GM19468 (cell line): ENCODE measurements around the gene LAMA5.

Experiments
- ATAC-seq: cut with Tn5 transposase; IDR thresholded peaks from one replicate; pipeline ENCODE4 v1.9.1; 2021; ENCODE audit warnings: mild to moderate bottlenecking, moderate library complexity, moderate number of reproducible peaks; ENCODE audit not compliant: unreplicated experiment; ENCODE audit errors: extremely low read depth

Gene LAMA5, protein sequence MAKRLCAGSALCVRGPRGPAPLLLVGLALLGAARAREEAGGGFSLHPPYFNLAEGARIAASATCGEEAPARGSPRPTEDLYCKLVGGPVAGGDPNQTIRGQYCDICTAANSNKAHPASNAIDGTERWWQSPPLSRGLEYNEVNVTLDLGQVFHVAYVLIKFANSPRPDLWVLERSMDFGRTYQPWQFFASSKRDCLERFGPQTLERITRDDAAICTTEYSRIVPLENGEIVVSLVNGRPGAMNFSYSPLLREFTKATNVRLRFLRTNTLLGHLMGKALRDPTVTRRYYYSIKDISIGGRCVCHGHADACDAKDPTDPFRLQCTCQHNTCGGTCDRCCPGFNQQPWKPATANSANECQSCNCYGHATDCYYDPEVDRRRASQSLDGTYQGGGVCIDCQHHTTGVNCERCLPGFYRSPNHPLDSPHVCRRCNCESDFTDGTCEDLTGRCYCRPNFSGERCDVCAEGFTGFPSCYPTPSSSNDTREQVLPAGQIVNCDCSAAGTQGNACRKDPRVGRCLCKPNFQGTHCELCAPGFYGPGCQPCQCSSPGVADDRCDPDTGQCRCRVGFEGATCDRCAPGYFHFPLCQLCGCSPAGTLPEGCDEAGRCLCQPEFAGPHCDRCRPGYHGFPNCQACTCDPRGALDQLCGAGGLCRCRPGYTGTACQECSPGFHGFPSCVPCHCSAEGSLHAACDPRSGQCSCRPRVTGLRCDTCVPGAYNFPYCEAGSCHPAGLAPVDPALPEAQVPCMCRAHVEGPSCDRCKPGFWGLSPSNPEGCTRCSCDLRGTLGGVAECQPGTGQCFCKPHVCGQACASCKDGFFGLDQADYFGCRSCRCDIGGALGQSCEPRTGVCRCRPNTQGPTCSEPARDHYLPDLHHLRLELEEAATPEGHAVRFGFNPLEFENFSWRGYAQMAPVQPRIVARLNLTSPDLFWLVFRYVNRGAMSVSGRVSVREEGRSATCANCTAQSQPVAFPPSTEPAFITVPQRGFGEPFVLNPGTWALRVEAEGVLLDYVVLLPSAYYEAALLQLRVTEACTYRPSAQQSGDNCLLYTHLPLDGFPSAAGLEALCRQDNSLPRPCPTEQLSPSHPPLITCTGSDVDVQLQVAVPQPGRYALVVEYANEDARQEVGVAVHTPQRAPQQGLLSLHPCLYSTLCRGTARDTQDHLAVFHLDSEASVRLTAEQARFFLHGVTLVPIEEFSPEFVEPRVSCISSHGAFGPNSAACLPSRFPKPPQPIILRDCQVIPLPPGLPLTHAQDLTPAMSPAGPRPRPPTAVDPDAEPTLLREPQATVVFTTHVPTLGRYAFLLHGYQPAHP (N-terminal part only)

GRCh38 chr20:62367136-62367632, at the start of gene LAMA5:
Gene LAMA5 (minus strand): TSS chr20:62367312. CDS start chr20:62367245, 67 bp downstream.
- ATAC-seq: no peak

DNA sequence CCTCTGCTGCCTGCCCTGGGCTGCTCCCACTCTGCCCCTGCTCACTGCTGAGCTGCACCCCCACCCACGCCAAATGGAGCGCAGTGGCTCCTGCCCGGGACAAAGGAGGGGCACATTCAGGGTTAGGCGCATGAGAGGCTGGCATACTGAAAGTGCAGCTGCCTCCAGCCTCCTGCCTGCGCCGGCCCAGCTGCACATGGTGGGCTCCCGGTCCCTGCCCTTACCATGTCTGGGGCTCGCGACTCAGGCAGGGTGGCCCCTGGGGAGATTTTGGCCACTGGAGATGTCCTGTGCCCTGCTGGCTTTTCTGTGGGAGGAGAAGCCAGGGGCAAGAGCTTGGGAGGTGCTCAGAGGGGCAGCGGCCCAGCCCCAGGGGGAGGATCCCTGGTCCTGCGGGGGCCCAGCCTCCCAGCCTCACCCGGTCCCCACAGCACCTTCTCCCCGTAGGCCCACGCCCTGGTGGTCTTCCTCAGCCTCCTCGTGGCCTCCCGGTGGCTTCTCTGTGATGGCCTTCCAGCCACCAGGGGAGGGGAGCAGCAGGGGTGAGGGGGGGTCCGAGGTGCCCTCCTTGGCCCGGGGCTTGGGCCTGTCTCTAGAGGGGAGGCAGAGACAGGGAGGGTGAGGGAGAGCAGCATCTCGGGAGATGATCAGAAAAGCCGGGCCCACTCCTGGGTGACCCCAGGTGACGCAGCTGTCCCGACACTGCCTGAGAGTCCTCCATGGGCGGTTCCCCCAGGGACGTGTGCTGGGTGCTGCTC, 48.4 kb upstream of the LAMA5 start:
- ATAC-seq: no peak

DNA sequence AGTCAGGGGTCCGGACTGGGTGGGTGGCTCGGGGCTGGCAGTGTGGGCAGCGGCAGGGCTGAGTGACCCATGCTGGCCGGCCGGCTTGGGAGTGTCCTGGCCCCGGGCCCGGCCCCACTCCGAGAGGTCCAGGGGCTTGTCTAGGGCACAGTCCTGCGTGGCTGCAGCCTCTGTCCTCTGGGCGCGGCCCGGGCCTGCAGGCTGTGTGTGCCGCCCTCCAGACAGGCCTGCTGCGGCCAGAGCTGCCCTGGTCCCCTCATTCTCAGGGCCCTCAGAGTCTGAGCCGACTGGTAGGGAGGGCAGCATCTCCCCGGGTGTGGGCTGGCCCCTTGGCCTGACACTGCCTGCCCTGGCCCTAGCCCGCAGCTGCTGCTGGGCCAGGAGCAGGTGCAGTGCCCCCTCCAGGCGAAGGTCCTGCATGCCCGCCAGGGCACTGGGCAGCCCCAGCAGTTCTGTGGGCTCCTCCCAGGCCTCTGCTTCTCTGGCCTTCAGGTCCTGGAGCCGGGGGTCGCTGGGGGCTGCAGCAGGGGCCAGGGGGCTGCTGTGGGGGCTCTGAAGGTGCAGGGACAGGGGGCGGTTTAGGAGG, 46.9 kb upstream of the LAMA5 start:
- ATAC-seq: no peak

DNA sequence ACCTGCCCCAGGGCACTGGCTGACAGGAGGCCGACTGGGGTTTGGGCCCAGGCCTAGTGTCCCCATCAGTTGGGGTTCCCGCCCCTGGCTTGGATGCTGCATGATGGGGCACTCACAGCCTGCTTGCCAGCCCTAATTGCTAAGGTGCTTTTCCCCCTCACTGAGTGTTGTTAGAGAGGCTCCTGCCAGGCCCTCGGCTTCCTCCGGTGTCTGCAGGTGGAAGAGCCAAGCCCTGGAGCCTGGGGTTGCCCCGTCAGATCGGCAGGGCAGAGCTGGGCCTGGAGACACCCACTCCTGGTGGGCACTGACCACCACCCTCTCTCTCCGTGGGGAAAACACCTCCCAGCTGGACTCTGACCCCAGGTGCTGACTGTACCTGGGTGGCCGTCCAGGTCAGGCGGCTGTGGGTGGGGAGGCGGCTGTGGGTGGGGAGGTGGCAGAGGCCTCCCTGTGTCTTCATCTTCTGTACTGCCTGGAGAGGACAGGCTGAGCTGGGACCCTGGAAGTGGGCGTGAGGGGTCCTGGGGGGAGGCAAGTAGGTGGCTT, 46.0 kb upstream of the LAMA5 start:
- no peak for ATAC-seq

GRCh38 chr20:62412194-62413024, 45.3 kb upstream of the LAMA5 start:
- no peak for ATAC-seq

DNA sequence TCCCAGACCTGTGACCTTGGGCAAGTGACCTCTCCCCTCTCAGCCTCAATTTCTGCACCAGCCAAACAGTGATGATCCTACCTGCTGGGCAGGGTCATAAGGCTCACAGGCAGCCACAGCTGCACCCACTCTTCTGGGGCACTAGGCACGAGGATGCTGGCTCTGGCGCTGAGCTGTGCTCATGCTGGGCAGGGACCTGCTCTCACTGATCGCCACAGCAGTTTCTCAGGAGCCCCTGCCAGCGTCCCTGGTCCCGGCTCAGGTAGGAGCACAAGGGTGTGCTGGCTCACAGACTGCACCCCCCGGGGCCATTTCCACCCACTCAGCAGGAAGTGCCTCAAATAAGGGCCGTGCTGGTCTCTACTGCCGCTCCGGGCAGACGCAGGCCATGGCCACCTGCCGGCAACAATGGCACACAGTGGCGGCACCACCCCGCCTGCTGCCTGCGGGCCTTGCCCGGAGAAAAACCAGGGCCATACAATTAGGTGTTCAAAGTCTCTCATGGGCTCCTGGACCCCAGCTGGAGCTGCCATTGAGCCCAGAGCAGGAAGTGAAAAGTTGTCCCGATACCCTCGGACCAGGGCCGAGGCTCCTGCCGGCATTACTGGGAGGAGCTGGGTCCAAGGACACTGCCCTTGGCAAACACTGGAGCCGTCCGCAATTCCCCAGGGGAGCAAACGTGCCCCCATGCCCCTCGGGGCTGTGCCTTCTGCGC, 44.5 kb upstream of the LAMA5 start:
- ATAC-seq: no peak

GRCh38 chr20:62410746-62411478, 43.8 kb upstream of the LAMA5 start:
- no peak for ATAC-seq

- no peak for ATAC-seq
Observed at GRCh38 chr20:62409931-62410745, 43.0 kb upstream of the LAMA5 start.

- ATAC-seq: no peak
Observed at GRCh38 chr20:62409086-62409853, 42.2 kb upstream of the LAMA5 start.

DNA sequence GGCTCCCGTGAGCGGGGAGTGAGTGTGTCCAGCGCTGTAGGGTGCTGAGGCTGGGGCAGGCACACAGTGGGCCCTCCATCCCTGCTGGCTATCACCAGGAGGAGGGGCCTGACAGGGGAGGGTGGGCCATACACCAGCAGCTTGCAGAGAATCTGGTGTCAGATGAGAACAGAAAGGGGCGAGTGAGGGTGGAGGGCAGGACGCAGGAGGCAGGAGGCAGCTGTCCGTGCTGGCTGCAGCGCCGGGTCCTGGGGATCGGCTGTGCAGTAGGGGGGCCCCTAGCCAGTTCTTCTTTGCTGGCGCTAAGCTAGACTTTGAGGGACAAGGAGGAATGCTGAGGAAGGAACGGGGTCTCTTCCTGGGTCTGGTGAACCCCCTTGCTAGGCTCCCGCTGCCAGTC, 41.5 kb upstream of the LAMA5 start:
- ATAC-seq: no peak

- no peak for ATAC-seq
Observed at GRCh38 chr20:62408055-62408454, 40.9 kb upstream of the LAMA5 start.

DNA sequence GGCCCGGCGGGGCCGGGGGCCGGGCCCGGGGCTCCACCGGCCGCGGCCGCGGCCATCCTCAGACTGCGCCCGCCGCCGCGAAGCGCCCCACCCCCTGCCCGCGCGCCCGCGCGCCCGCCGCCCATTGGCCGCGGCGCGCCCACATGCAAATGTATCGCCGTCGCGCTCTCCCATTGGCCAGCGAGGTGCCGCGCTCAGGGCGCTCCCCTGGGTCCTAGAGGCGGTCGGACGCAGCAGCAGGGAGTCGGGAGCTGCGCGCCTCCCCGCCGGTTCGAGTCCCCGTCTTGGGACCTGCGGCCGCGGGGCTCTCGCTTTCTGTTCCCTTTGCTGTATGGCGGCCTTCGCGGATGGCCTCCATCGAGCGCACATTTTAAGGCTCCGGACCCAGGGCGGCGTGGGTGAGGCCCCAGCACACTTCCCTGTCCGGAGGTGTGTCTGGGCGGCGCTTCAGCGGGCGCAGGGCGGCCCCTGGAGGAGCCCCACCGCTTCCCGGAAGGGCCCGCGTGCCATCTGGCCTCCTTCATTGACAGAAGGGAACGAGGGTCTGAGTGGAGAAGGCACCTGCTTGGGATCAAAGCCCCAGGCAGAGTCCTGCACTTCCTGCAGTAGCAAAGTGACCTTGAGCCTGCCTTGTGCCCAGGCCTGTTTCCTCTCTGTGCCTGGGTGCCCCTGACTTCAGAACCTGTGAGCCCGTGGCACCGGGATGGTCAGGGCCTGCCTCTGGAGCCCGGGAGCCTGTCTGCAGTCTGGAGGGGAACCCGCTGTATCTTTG, 40.3 kb upstream of the LAMA5 start, which contains the start of gene CABLES2:
Gene CABLES2 (minus strand): TSS at position 65 of the 772 bp plus-strand sequence. CDS start 9 bp downstream, at position 56.
- peak; percentile 80 for ATAC-seq

- ATAC-seq: no peak
Observed at GRCh38 chr20:62406635-62407176, 39.6 kb upstream of the LAMA5 start.

DNA sequence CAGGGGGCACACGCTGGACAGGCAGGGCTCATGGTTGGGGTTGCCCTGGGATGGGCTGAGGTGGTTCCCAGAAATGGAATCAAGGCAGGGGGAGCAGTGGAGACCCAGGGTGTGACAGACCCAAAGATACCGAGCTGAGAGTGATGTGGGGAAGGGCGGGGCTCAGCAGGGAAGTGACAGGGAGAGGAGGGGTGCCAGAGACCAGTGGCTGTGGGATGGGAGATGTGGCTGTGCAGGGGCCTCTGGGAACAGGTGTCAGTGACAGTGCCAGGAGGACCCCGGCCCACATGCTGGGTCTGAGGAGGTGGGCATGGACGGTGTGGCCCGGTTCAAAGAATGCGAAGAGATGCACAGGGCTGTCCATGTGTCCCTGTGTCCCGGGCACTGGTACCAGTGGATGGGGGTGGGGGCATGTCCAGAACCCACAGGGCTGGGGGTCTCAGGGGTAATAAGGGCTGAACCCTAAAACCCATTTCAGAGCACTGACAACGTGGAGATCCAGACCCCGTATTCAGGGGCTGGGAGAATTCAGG, 38.9 kb upstream of the LAMA5 start:
- no peak for ATAC-seq
